ENCODE measurements around the gene PITHD1. TPM values are rescaled to one million over a fixed set of nuclear protein-coding genes. Genes with fewer than 3 reads are reported as not detected.
"Not testable (repeated sequence)": the region's sequence is repeated elsewhere in the genome, so short reads cannot be mapped to it uniquely, and the experiment has no call there.

The PITHD1 gene
- total RNA-seq, 1 experiment from 2014 or later: 35.6 TPM

DNA sequence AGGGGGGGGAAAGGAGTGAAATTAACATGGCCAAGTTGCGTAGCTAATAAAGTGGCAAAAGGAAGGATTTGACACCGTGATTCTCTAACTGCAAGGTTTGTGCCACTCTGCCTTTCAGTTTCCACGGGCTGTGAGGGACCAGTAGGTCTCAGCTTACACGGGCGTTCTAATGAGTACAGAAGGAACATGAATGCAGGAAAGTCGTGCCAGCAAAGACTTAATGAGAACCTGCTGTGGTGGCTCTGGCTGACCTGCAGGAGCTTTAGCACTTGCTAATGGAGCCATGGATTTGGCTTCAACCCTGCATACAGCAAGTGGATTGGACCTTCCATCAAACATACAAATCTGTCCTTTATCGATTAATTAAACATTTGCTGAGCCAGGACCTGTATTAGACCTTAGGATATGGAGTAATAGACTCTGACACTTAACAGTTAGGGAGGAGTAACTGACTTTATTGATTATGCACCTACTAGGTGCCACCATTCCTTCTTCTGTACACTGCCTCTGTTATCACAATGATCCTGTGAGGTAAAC is 15.1 kb upstream of the PITHD1 start:
- H3K9me3 ChIP-seq (ENCODE audit: low read length): no peaks in the 10 kb centered on the region
- no peak overlapping the region for H3K9ac ChIP-seq (ENCODE audit: low read length)
- H3K4me1 ChIP-seq (ENCODE audit: low read length): peaks cover 21% of the 10 kb centered on the region
- DNase-seq: no peak
- peaks cover 34% of the 10 kb centered on the region; the same call in 1 of the 2 replicates for H3K36me3 ChIP-seq (ENCODE audit: insufficient read depth, low read length)
- no peak overlapping the region for H3K4me3 ChIP-seq (ENCODE audit: low read length)
- no peak overlapping the region for H2AFZ ChIP-seq (ENCODE audit: low read length)
- no peak overlapping the region for H3K4me2 ChIP-seq (ENCODE audit: low read depth, low read length, poor library complexity, severe bottlenecking)
- H3K27ac ChIP-seq (ENCODE audit: low read length): peak overlapping the region; percentile 49
- H4K20me1 ChIP-seq (ENCODE audit: insufficient read depth, low read depth, low read length): no peaks in the 10 kb centered on the region
- H3K79me2 ChIP-seq (ENCODE audit: low read length): peaks cover 5% of the 10 kb centered on the region; the same call in 1 of the 2 replicates
- H3K9me2 ChIP-seq (replicated peaks; ENCODE audit: insufficient read depth, low read length): no peaks in the 10 kb centered on the region
- H3K27me3 ChIP-seq (ENCODE audit: low read length): no peaks in the 10 kb centered on the region

DNA sequence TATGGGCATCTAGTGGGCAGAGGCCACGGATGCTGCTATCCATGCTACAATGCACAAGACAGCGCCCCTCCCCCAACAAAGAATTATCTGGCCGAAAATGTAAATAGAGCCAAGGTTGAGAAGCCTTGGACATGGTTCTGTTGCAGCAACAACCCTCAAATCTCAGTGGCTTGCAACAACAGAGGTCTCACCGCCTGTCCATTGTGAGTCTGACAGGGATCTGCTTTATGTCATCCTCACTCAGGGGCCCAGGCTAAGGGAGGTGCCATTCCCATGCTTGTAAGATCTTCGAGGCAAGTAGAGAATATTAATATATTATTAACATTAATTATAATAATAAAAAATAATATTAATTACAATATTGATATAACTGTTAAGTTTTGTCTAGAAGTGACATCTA is 9.5 kb upstream of the PITHD1 start:
- Histone ChIP-seq H3K79me2 (ENCODE audit: low read length) (peaks cover 4% of the 10 kb centered on the region), H4K20me1 (ENCODE audit: insufficient read depth, low read depth, low read length) (no peaks in the 10 kb centered on the region), H3K27me3 (ENCODE audit: low read length) (no peaks in the 10 kb centered on the region), H3K36me3 (ENCODE audit: insufficient read depth, low read length) (no peaks in the 10 kb centered on the region), H3K9ac (ENCODE audit: low read length) (no peak overlapping the region), H3K4me1 (ENCODE audit: low read length) (peaks cover 21% of the 10 kb centered on the region), H3K9me2 (replicated peaks; ENCODE audit: insufficient read depth, low read length) (no peaks in the 10 kb centered on the region), H3K9me3 (ENCODE audit: low read length) (no peaks in the 10 kb centered on the region), H3K4me3 (ENCODE audit: low read length) (no peak overlapping the region), H3K4me2 (ENCODE audit: low read depth, low read length, poor library complexity, severe bottlenecking) (no peak overlapping the region), H2AFZ (ENCODE audit: low read length) (no peak overlapping the region), H3K27ac (ENCODE audit: low read length) (no peak overlapping the region)
- DNase-seq: no peak

DNA sequence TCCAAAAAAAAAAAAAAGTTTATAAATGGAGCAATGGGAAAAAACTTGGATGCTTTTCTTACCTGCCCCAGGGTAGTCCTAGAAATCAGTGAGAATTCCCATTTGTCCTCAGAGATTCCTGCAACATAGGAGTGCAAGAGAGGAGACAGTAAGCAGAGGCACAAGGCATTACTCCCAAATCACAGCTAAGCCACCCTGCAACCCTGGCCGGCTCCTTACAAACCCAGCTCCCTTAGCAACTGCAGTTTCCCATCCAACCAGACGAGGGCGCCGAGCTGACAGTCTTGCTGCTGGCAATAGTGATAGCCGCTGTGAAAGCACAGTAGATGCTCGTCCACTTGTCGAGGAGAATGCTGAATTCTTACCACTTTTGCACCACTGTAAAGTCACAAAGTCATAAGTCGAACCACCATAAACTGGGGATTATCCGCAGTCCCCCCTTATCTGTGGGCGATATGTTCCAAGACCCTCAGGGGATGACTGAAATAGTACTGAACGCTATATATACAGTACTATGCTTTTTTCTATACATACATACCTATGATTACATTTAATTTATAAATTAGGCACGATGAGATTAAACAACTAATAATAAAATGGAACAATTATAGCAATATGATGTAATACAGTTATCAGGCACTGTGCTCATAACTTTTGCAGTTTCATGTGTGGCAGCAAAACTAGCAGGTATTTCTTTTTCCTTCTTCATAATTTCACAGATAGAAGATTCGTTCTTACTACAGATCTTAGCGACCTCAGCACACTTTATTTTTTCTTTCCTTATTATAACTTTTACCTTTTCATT is 6.0 kb upstream of the PITHD1 start:
- H2AFZ ChIP-seq (ENCODE audit: low read length): no peak overlapping the region
- H3K4me2 ChIP-seq (ENCODE audit: low read depth, low read length, poor library complexity, severe bottlenecking): peak overlapping the region; percentile 77
- H3K27ac ChIP-seq (ENCODE audit: low read length): no peak overlapping the region

DNA sequence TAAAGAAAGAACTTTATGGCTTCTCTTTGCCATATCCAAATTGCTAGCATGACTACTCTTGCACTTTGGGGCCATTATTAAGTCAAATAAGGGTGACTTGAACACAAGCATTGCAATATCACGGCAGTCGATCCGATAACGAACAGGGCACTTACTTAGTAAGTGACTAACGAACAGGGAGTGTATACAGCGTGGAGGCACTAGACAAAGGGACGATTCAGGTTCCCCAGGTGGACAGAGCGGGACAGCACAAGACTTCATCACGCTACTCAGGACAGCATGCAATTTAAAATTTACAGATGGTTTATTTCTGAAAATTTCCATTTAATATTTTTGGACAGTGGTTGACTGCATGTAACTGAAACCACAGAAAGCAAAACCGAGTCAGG is 5.4 kb upstream of the PITHD1 start:
- H3K79me2 ChIP-seq (ENCODE audit: low read length): peaks cover 26% of the 10 kb centered on the region
- no peaks in the 10 kb centered on the region for H3K9me2 ChIP-seq (replicated peaks; ENCODE audit: insufficient read depth, low read length)
- H3K36me3 ChIP-seq (ENCODE audit: insufficient read depth, low read length): no peaks in the 10 kb centered on the region
- H4K20me1 ChIP-seq (ENCODE audit: insufficient read depth, low read depth, low read length): no peaks in the 10 kb centered on the region
- H3K27ac ChIP-seq (ENCODE audit: low read length): no peak overlapping the region
- H3K4me3 ChIP-seq (ENCODE audit: low read length): no peak overlapping the region
- H2AFZ ChIP-seq (ENCODE audit: low read length): no peak overlapping the region
- H3K4me1 ChIP-seq (ENCODE audit: low read length): peaks cover 32% of the 10 kb centered on the region
- H3K4me2 ChIP-seq (ENCODE audit: low read depth, low read length, poor library complexity, severe bottlenecking): peak overlapping the region; percentile 77
- no peaks in the 10 kb centered on the region for H3K9me3 ChIP-seq (ENCODE audit: low read length)
- H3K27me3 ChIP-seq (ENCODE audit: low read length): no peaks in the 10 kb centered on the region
- DNase-seq: no peak
- no peak overlapping the region for H3K9ac ChIP-seq (ENCODE audit: low read length)

More for the DNA sequence above, 6.0 kb upstream of the PITHD1 start:
- Histone ChIP-seq H3K4me1 (ENCODE audit: low read length) (peaks cover 28% of the 10 kb centered on the region), H3K4me3 (ENCODE audit: low read length) (peak overlapping the region; percentile 43; the same call in 1 of the 2 replicates), H3K9ac (ENCODE audit: low read length) (peak overlapping the region; percentile 35), H3K9me2 (replicated peaks; ENCODE audit: insufficient read depth, low read length) (no peaks in the 10 kb centered on the region), H3K27me3 (ENCODE audit: low read length) (no peaks in the 10 kb centered on the region), H3K79me2 (ENCODE audit: low read length) (peaks cover 20% of the 10 kb centered on the region), H3K36me3 (ENCODE audit: insufficient read depth, low read length) (no peaks in the 10 kb centered on the region), H3K9me3 (ENCODE audit: low read length) (no peaks in the 10 kb centered on the region), H4K20me1 (ENCODE audit: insufficient read depth, low read depth, low read length) (no peaks in the 10 kb centered on the region)
- DNase-seq: peak; percentile 95

DNA sequence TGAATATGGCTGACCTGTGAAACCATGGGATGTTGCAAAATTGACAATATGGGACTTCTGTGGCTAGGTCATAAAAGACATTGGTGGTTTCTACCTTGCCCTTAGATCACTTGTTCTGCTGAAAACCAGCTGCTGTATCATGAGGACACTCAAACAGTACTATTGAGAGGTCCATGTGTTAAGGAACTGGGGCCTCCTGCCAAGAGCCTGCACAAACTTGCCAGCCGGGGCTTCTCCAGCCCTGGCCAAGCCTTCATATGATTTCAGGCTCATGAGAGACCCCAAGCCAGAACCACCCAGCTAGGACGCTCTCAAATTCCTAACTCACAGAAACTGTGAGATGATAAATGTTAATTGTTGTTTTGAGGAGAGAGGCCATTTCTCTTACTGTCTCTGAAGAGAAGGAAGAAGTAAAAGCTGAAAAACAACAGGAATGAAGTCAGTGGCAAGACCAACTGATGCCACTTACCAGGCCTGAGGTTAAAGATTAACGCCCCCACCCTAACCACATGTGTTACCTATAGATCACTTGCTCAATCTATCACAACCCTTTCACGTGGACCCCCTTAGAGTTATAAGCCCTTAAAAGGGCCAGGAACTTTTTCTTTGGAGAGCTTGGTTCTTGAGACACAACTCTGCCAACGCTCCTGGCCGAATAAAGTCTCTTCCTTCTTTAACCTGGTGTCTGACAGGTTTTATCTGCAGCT is 3.9 kb upstream of the PITHD1 start:
- Histone ChIP-seq H3K4me1 (ENCODE audit: low read length) (peaks cover 36% of the 10 kb centered on the region), H3K36me3 (ENCODE audit: insufficient read depth, low read length) (no peaks in the 10 kb centered on the region), H3K4me2 (ENCODE audit: low read depth, low read length, poor library complexity, severe bottlenecking) (no peak overlapping the region), H3K4me3 (ENCODE audit: low read length) (no peak overlapping the region), H3K9me2 (replicated peaks; ENCODE audit: insufficient read depth, low read length) (no peaks in the 10 kb centered on the region), H2AFZ (ENCODE audit: low read length) (no peak overlapping the region), H3K27me3 (ENCODE audit: low read length) (no peaks in the 10 kb centered on the region), H3K9ac (ENCODE audit: low read length) (no peak overlapping the region), H3K79me2 (ENCODE audit: low read length) (peaks cover 39% of the 10 kb centered on the region), H3K9me3 (ENCODE audit: low read length) (no peaks in the 10 kb centered on the region), H4K20me1 (ENCODE audit: insufficient read depth, low read depth, low read length) (peaks cover 8% of the 10 kb centered on the region), H3K27ac (ENCODE audit: low read length) (no peak overlapping the region)
- no peak for DNase-seq

DNA sequence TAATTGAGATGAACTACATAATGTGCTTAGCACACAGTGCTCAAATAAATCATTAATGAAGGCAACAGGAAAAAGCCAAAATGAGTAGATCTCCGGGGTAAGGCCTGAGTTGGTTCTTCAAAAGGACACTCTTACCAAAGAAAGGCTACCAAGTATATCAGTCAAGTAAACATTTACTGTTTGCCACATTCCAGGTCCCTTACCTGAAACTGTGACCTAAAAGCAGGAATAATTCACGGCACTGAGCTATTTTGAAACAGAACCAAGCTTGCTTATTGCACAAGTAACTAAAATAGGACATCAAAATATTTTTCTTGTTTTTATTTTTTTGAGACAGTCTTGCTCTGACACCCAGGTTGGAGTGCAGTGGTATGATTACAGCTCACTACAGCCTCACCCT is 2.0 kb upstream of the PITHD1 start:
- H3K27ac ChIP-seq (ENCODE audit: low read length): no peak overlapping the region
- DNase-seq: no peak
- no peak overlapping the region for H2AFZ ChIP-seq (ENCODE audit: low read length)
- peaks cover 9% of the 10 kb centered on the region; the same call in 1 of the 2 replicates for H3K36me3 ChIP-seq (ENCODE audit: insufficient read depth, low read length)
- H3K4me2 ChIP-seq (ENCODE audit: low read depth, low read length, poor library complexity, severe bottlenecking): peak overlapping the region; percentile 78
- no peaks in the 10 kb centered on the region for H3K9me2 ChIP-seq (replicated peaks; ENCODE audit: insufficient read depth, low read length)
- no peaks in the 10 kb centered on the region for H3K27me3 ChIP-seq (ENCODE audit: low read length)
- no peak overlapping the region for H3K9ac ChIP-seq (ENCODE audit: low read length)
- no peaks in the 10 kb centered on the region for H3K9me3 ChIP-seq (ENCODE audit: low read length)
- H3K79me2 ChIP-seq (ENCODE audit: low read length): peaks cover 57% of the 10 kb centered on the region
- peaks cover 13% of the 10 kb centered on the region for H4K20me1 ChIP-seq (ENCODE audit: insufficient read depth, low read depth, low read length)
- H3K4me3 ChIP-seq (ENCODE audit: low read length): no peak overlapping the region
- peaks cover 45% of the 10 kb centered on the region for H3K4me1 ChIP-seq (ENCODE audit: low read length)

DNA sequence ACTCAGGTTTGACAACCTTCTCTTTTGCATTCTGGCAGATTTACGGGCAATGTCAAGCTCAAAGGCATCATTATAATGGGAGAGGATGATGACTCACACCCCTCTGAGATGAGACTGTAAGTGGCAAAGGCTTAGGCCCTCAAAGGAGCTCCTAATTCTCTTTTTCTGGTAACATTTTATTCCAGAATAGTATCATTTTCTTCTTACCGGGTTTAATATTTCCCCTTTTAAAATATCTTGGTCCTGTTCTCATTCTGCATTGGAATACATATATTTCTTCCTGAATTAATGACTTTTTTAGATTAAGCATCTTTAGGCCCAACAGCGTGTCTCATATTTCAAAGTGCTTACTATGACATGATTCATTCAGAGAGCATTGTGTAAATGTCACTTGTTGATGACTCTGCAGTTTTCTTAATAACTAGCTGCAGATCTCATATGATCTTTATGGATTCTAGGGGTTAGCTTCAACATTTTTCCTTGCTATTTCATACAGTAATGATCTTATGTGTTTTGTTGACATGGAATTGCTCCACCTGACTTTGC is 1.7 kb downstream of the PITHD1 start:
- DNase-seq: no peak
- Histone ChIP-seq H3K4me1 (ENCODE audit: low read length) (peaks cover 25% of the 10 kb centered on the region), H4K20me1 (ENCODE audit: insufficient read depth, low read depth, low read length) (peaks cover 13% of the 10 kb centered on the region), H3K4me2 (ENCODE audit: low read depth, low read length, poor library complexity, severe bottlenecking) (peak overlapping the region; percentile 96), H3K9me2 (replicated peaks; ENCODE audit: insufficient read depth, low read length) (no peaks in the 10 kb centered on the region), H3K27me3 (ENCODE audit: low read length) (no peaks in the 10 kb centered on the region), H3K9ac (ENCODE audit: low read length) (peak overlapping the region; percentile 93), H3K9me3 (ENCODE audit: low read length) (no peaks in the 10 kb centered on the region), H3K4me3 (ENCODE audit: low read length) (peak overlapping the region; percentile 96), H2AFZ (ENCODE audit: low read length) (no peak overlapping the region), H3K36me3 (ENCODE audit: insufficient read depth, low read length) (peaks cover 24% of the 10 kb centered on the region; the same call in 1 of the 2 replicates), H3K27ac (ENCODE audit: low read length) (no peak overlapping the region), H3K79me2 (ENCODE audit: low read length) (peaks cover 74% of the 10 kb centered on the region)

DNA sequence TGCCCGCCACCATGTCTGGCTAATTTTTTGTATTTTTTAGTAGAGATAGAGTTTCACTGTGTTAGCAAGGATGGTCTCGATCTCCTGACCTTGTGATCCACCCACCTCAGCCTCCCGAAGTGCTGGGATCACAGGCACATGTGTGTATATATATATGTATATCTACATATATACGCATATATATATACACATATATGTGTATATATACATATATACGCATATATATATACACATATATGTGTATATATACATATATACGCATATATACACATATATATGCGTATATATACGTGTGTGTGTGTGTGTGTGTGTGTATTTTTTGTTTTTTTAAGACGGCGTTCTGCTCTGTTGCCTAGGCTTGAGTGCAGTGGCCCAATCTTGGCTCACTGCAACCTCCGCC is 4.9 kb downstream of the PITHD1 start:
- Histone ChIP-seq H3K79me2 (ENCODE audit: low read length) (peaks cover 53% of the 10 kb centered on the region), H3K4me1 (ENCODE audit: low read length) (peaks cover 14% of the 10 kb centered on the region), H4K20me1 (ENCODE audit: insufficient read depth, low read depth, low read length) (peaks cover 13% of the 10 kb centered on the region), H3K36me3 (ENCODE audit: insufficient read depth, low read length) (peaks cover 47% of the 10 kb centered on the region)
- H3K4me3 ChIP-seq (ENCODE audit: low read length); H3K9ac ChIP-seq (ENCODE audit: low read length); H2AFZ ChIP-seq (ENCODE audit: low read length); H3K4me2 ChIP-seq (ENCODE audit: low read depth, low read length, poor library complexity, severe bottlenecking); H3K9me3 ChIP-seq (ENCODE audit: low read length); H3K27ac ChIP-seq (ENCODE audit: low read length); H3K9me2 ChIP-seq (replicated peaks; ENCODE audit: insufficient read depth, low read length); H3K27me3 ChIP-seq (ENCODE audit: low read length); DNase-seq: not testable (repeated sequence)

All from Karpas-422 (cell line).